ENCODE results near the gene DOCK7. TPM values are rescaled to one million over a fixed set of nuclear protein-coding genes. Genes with fewer than 3 reads are reported as not detected.
"Not testable (repeated sequence)": the region's sequence is repeated elsewhere in the genome, so short reads cannot be mapped to it uniquely, and the experiment has no call there.

DOCK7 gene
- total RNA-seq, 1 experiment from 2014 or later = 57.2 TPM

GRCh38 chr1:62613325-62613727 lies 74.9 kb downstream of the DOCK7 start:
- in situ Hi-C loops (cut with HindIII; ENCODE audit: low pct_unique_long_range_greater_than_20kb, low sequenced_read_pairs) (no loop called here), intact Hi-C loops (cut with micrococcal nuclease; ENCODE audit: unreplicated experiment) (no loop called here)
- CTCF ChIA-PET = no interaction called here
- no TSS peak for BruUV-seq (replicated peaks)
- POLR2A ChIA-PET = no interaction called here
- Histone ChIP-seq H3K4me1 (ENCODE audit: control insufficient read depth, insufficient read depth, low read length) (peaks cover 3% of the 10 kb centered on the region; the same call in 1 of the 2 replicates), H3K36me3 (ENCODE audit: control insufficient read depth, insufficient read depth, low read length) (peaks cover 2% of the 10 kb centered on the region), H3K4me3 (ENCODE audit: low read depth in 2 of 2, low read length in 2 of 2) (no peak overlapping the region), H3K27ac (ENCODE audit: low read length) (no peak overlapping the region), H3K9me3 (ENCODE audit: control insufficient read depth, insufficient read depth, low read depth, low read length) (no peaks in the 10 kb centered on the region), H3K27me3 (ENCODE audit: control insufficient read depth, insufficient read depth, low read length) (no peaks in the 10 kb centered on the region)
- no peak for ATAC-seq
- TF ChIP-seq REST (IDR thresholded peaks at IDR 0.05; ENCODE audit: insufficient read depth in 1 of 2, low read depth in 2 of 2, low read length in 1 of 2) = no peak
- no peak for TF ChIP-seq TCF7L2 (IDR thresholded peaks at IDR 0.05; ENCODE audit: low read depth, low read length)
- TF ChIP-seq POLR2AphosphoS5 (IDR thresholded peaks at IDR 0.05; ENCODE audit: low read depth, low read length) = no peak
- TF ChIP-seq SIN3A (IDR thresholded peaks at IDR 0.05; ENCODE audit: borderline replicate concordance, insufficient read depth, low read depth, low read length) = no peak
- TF ChIP-seq, protein P1, sequence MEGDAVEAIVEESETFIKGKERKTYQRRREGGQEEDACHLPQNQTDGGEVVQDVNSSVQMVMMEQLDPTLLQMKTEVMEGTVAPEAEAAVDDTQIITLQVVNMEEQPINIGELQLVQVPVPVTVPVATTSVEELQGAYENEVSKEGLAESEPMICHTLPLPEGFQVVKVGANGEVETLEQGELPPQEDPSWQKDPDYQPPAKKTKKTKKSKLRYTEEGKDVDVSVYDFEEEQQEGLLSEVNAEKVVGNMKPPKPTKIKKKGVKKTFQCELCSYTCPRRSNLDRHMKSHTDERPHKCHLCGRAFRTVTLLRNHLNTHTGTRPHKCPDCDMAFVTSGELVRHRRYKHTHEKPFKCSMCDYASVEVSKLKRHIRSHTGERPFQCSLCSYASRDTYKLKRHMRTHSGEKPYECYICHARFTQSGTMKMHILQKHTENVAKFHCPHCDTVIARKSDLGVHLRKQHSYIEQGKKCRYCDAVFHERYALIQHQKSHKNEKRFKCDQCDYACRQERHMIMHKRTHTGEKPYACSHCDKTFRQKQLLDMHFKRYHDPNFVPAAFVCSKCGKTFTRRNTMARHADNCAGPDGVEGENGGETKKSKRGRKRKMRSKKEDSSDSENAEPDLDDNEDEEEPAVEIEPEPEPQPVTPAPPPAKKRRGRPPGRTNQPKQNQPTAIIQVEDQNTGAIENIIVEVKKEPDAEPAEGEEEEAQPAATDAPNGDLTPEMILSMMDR (IDR thresholded peaks at IDR 0.05) = no peak
- DNase-seq (ENCODE audit: low read depth, low spot score) = no peak

DNA sequence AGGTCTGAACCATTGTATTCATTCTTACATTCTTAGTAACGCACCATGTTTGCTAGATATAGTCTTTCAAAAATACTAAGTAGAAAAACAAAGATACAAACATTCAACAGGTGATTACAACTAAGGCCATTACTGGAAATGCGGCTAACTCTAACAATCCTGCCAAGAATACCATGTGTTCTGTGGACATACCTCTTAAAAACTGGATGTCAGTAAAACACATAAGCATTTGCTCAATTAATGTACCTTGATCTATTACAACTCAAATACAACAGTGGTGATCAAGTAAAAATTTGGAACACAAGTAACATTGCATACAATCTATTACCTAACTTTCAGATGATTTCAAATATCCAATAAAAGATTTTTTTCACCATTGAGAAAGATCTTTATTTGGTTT lies 75.4 kb downstream of the DOCK7 start:
- TF ChIP-seq POLR2AphosphoS5 (IDR thresholded peaks at IDR 0.05; ENCODE audit: low read depth, low read length) (no peak), REST (IDR thresholded peaks at IDR 0.05; ENCODE audit: insufficient read depth in 1 of 2, low read depth in 2 of 2, low read length in 1 of 2) (no peak), SIN3A (IDR thresholded peaks at IDR 0.05; ENCODE audit: borderline replicate concordance, insufficient read depth, low read depth, low read length) (no peak), TCF7L2 (IDR thresholded peaks at IDR 0.05; ENCODE audit: low read depth, low read length) (no peak)
- TF ChIP-seq, protein P1 (IDR thresholded peaks at IDR 0.05) = no peak
- DNase-seq (ENCODE audit: low read depth, low spot score) = no peak
- BruUV-seq (replicated peaks) = no TSS peak

GRCh38 chr1:62610588-62610987 lies 77.6 kb downstream of the DOCK7 start:
- H3K27ac ChIP-seq (ENCODE audit: low read length); ATAC-seq; CTCF ChIA-PET; H3K27me3 ChIP-seq (ENCODE audit: control insufficient read depth, insufficient read depth, low read length); H3K4me1 ChIP-seq (ENCODE audit: control insufficient read depth, insufficient read depth, low read length); intact Hi-C loops (cut with micrococcal nuclease; ENCODE audit: unreplicated experiment); H3K4me3 ChIP-seq (ENCODE audit: low read depth in 2 of 2, low read length in 2 of 2); in situ Hi-C loops (cut with HindIII; ENCODE audit: low pct_unique_long_range_greater_than_20kb, low sequenced_read_pairs); DNase-seq (ENCODE audit: low read depth, low spot score); BruUV-seq (replicated peaks); H3K36me3 ChIP-seq (ENCODE audit: control insufficient read depth, insufficient read depth, low read length); POLR2A ChIA-PET; H3K9me3 ChIP-seq (ENCODE audit: control insufficient read depth, insufficient read depth, low read depth, low read length): not testable (repeated sequence)

More for the DNA sequence above, 75.4 kb downstream of the DOCK7 start:
- no peak for ATAC-seq
- ChIA-PET CTCF (no interaction called here), POLR2A (no interaction called here)
- no peaks in the 10 kb centered on the region for H3K9me3 ChIP-seq (ENCODE audit: control insufficient read depth, insufficient read depth, low read depth, low read length)
- no peak overlapping the region for H3K27ac ChIP-seq (ENCODE audit: low read length)
- no peak overlapping the region for H3K4me3 ChIP-seq (ENCODE audit: low read depth in 2 of 2, low read length in 2 of 2)
- H3K27me3 ChIP-seq (ENCODE audit: control insufficient read depth, insufficient read depth, low read length) = no peaks in the 10 kb centered on the region
- H3K4me1 ChIP-seq (ENCODE audit: control insufficient read depth, insufficient read depth, low read length) = peaks cover 3% of the 10 kb centered on the region; the same call in 1 of the 2 replicates
- H3K36me3 ChIP-seq (ENCODE audit: control insufficient read depth, insufficient read depth, low read length) = no peaks in the 10 kb centered on the region
- intact Hi-C loops (cut with micrococcal nuclease; ENCODE audit: unreplicated experiment) (no loop called here), in situ Hi-C loops (cut with HindIII; ENCODE audit: low pct_unique_long_range_greater_than_20kb, low sequenced_read_pairs) (no loop called here)
